Cortex of kidney (tissue), 1 donor: Measurements from ENCODE around the gene BRIX1.

ENCODE experiments used
- DNase-seq: peaks from one replicate; lab custom pipeline; 2025; lab: John Stamatoyannopoulos, UW

Gene BRIX1

GRCh38 chr5:34915139-34915855, at the start of gene BRIX1, which contains the start of gene RAD1:
Gene BRIX1, plus strand, starts transcription at chr5:34915711. Its CDS starts 28 bp downstream, at chr5:34915739.
Gene RAD1, minus strand, starts transcription at chr5:34915504. Its CDS starts 612 bp downstream, at chr5:34914892.
- peak; percentile 97 for DNase-seq

- no peak for DNase-seq
These were observed 48.5 kb upstream of the BRIX1 start for GRCh38 chr5:34866989-34867471.

- no peak for DNase-seq
These were observed 47.9 kb upstream of the BRIX1 start for GRCh38 chr5:34867660-34868059.

- DNase-seq = no peak
These were observed 46.7 kb upstream of the BRIX1 start for GRCh38 chr5:34868791-34869190.

GRCh38 chr5:34869256-34869655, 46.3 kb upstream of the BRIX1 start:
- DNase-seq = no peak

GRCh38 chr5:34870382-34870781, 45.1 kb upstream of the BRIX1 start:
- no peak for DNase-seq

- DNase-seq = no peak
These were observed 39.2 kb upstream of the BRIX1 start for GRCh38 chr5:34876275-34876674.

- no peak for DNase-seq
These were observed 34.3 kb upstream of the BRIX1 start for GRCh38 chr5:34881246-34881645.

- no peak for DNase-seq
These were observed 29.0 kb upstream of the BRIX1 start for GRCh38 chr5:34886392-34887119.

GRCh38 chr5:34889394-34889793, 26.1 kb upstream of the BRIX1 start:
- DNase-seq = no peak

GRCh38 chr5:34891981-34892380, 23.5 kb upstream of the BRIX1 start:
- no peak for DNase-seq

- no peak for DNase-seq
These were observed 23.1 kb upstream of the BRIX1 start for GRCh38 chr5:34892414-34892813.

- DNase-seq = no peak
These were observed 20.8 kb upstream of the BRIX1 start for GRCh38 chr5:34894716-34895115.

GRCh38 chr5:34895641-34896419, 19.7 kb upstream of the BRIX1 start:
- no peak for DNase-seq

- DNase-seq = no peak
These were observed 17.9 kb upstream of the BRIX1 start for GRCh38 chr5:34897646-34898045.

- DNase-seq = no peak
These were observed 17.1 kb upstream of the BRIX1 start for GRCh38 chr5:34898258-34898895.

- DNase-seq = no peak
These were observed 16.4 kb upstream of the BRIX1 start for GRCh38 chr5:34899066-34899465.

- no peak for DNase-seq
These were observed 14.9 kb upstream of the BRIX1 start for GRCh38 chr5:34900652-34901051.

- no peak for DNase-seq
These were observed 12.3 kb upstream of the BRIX1 start for GRCh38 chr5:34903260-34903659.

- DNase-seq = no peak
These were observed 9.9 kb upstream of the BRIX1 start for GRCh38 chr5:34905564-34905963.

GRCh38 chr5:34913072-34913471, 2.4 kb upstream of the BRIX1 start:
- no peak for DNase-seq

GRCh38 chr5:34914671-34915138, 806 bp upstream of the BRIX1 start:
- DNase-seq = no peak
